MM.1S (cell line): ENCODE results near the gene COQ7.
A peak's percentile ranks its signal among the peaks of the same experiment; 100 is the strongest.

ENCODE experiments used
- DNase-seq: peaks from one replicate; pipeline ENCODE4 v3.0.0-alpha.2; 2015
- H2AFZ ChIP-seq: fragments of 300-600 bp; sonication (generic); 2 replicates; pipeline ENCODE4 v1.6.0; 2016; ENCODE audit warnings: antibody characterized with exemption, low read length
- H3F3A ChIP-seq: fragments of 300-600 bp; sonication (generic); 2 replicates; pipeline ENCODE4 v1.6.1; 2016; ENCODE audit warnings: mild to moderate bottlenecking, antibody characterized with exemption, low read length, moderate library complexity, mixed read lengths; ENCODE audit not compliant: insufficient read depth
- H3K27ac ChIP-seq: fragments of 300-600 bp; sonication (generic); 2 replicates; pipeline ENCODE4 v1.5.1; 2016; ENCODE audit warnings: mild to moderate bottlenecking, low read length
- H3K27me3 ChIP-seq: fragments of 300-600 bp; sonication (generic); replicated peaks from 2 replicates; pipeline ENCODE4 v1.6.0; 2016; ENCODE audit warnings: low read length; ENCODE audit not compliant: insufficient read depth
- H3K36me3 ChIP-seq: fragments of 300-600 bp; sonication (generic); replicated peaks from 2 replicates; pipeline ENCODE4 v1.6.1; 2016; ENCODE audit warnings: mild to moderate bottlenecking, low read length, mixed read lengths; ENCODE audit not compliant: insufficient read depth
- H3K4me1 ChIP-seq: fragments of 300-600 bp; sonication (generic); 2 replicates; pipeline ENCODE4 v1.6.1; 2016; ENCODE audit warnings: low read length, mixed read lengths
- H3K4me2 ChIP-seq: fragments of 300-600 bp; sonication (generic); 2 replicates; pipeline ENCODE4 v1.6.0; 2016; ENCODE audit warnings: low read depth, low read length
- H3K4me3 ChIP-seq: fragments of 300-600 bp; sonication (generic); 2 replicates; pipeline ENCODE4 v1.5.1; 2016; ENCODE audit warnings: low read length, mixed read lengths
- H3K79me2 ChIP-seq: fragments of 300-600 bp; sonication (generic); 2 replicates; pipeline ENCODE4 v1.6.1; 2016; ENCODE audit warnings: mixed run types, low read length, mixed read lengths
- H3K9ac ChIP-seq: fragments of 300-600 bp; sonication (generic); 2 replicates; pipeline ENCODE4 v1.6.1; 2016; ENCODE audit warnings: low read length, mixed read lengths
- H3K9me2 ChIP-seq: fragments of 300-600 bp; sonication (generic); replicated peaks from 2 replicates; pipeline ENCODE4 v1.6.1; 2016; ENCODE audit warnings: mild to moderate bottlenecking, low read length, mixed read lengths; ENCODE audit not compliant: insufficient read depth
- H3K9me3 ChIP-seq: fragments of 300-600 bp; sonication (generic); replicated peaks from 2 replicates; pipeline ENCODE4 v1.6.1; 2016; ENCODE audit warnings: mild to moderate bottlenecking, low read length, mixed read lengths; ENCODE audit not compliant: insufficient read depth
- H4K20me1 ChIP-seq: fragments of 300-600 bp; sonication (generic); 2 replicates; pipeline ENCODE4 v1.6.1; 2016; ENCODE audit warnings: mild to moderate bottlenecking, low read length, moderate library complexity, mixed read lengths; ENCODE audit not compliant: insufficient read depth
- EZH2 ChIP-seq: fragments of 300-600 bp; sonication (generic); optimal IDR thresholded peaks from 2 replicates; pipeline ENCODE3; 2017; ENCODE audit warnings: low read depth, mild to moderate bottlenecking, antibody characterized with exemption, low read length, mixed read lengths
- EZH2phosphoT487 ChIP-seq: fragments of 300-600 bp; sonication (generic); IDR thresholded peaks from 2 replicates; pipeline ENCODE4 v1.6.1; 2018; ENCODE audit warnings: antibody characterized with exemption, low read length
- TF ChIP-seq, protein P1 (sequence below): fragments of 300-600 bp; sonication (generic); IDR thresholded peaks from 2 replicates; pipeline ENCODE4 v1.5.1; 2016; ENCODE audit warnings: antibody characterized with exemption, low read length, mixed read lengths

Gene COQ7

DNA sequence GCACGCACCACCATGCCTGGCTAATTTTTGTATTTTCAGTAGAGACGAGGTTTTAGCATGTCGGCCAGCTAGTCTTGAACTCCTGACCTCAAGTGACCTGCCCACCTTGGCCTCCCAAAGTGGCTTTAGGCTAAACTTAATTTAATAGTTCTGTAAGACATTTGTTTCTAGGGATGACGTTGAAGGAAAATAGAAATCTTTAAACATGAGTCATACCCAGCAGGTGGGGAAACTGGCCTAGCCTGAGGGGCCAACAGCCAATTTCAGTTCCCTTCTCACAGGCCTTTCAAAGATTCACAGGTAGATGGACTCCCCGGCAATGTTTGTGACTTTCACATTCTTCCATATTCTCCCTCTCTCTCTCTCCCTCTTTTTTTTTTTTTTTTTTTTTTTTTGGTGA, 28.2 kb downstream of the COQ7 start:
- no peak overlapping the region for H3K4me3 ChIP-seq
- no peaks in the 10 kb centered on the region for H3K36me3 ChIP-seq
- no peaks in the 10 kb centered on the region for H3K4me1 ChIP-seq

DNA sequence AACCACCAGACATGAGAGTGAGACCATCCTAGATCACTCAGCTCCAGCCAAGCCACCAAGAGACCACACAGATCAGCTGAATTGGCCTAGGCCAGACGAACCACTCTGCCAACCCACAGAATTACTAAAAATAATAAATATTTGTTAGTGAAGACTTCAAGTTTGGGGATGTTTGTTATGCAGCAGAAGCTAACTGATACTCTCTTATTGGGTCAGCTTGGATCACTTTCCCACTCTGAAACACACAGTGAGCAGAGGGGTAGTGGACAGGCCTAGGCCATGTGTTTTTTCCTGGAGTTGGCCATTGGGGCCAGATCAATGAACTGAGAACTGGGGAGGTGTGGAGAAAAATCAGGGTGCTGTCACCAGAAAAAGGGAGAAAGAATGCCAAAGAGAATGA, 30.8 kb downstream of the COQ7 start:
- Histone ChIP-seq H3K27me3 (no peaks in the 10 kb centered on the region), H3K79me2 (no peaks in the 10 kb centered on the region), H4K20me1 (no peaks in the 10 kb centered on the region), H3K4me3 (no peak overlapping the region), H3F3A (no peaks in the 10 kb centered on the region), H3K9me2 (no peaks in the 10 kb centered on the region), H2AFZ (no peak overlapping the region), H3K9ac (no peak overlapping the region), H3K4me2 (no peak overlapping the region), H3K4me1 (no peaks in the 10 kb centered on the region), H3K27ac (no peak overlapping the region), H3K36me3 (no peaks in the 10 kb centered on the region), H3K9me3 (no peaks in the 10 kb centered on the region)
- no peak for DNase-seq
- TF ChIP-seq, protein P1, sequence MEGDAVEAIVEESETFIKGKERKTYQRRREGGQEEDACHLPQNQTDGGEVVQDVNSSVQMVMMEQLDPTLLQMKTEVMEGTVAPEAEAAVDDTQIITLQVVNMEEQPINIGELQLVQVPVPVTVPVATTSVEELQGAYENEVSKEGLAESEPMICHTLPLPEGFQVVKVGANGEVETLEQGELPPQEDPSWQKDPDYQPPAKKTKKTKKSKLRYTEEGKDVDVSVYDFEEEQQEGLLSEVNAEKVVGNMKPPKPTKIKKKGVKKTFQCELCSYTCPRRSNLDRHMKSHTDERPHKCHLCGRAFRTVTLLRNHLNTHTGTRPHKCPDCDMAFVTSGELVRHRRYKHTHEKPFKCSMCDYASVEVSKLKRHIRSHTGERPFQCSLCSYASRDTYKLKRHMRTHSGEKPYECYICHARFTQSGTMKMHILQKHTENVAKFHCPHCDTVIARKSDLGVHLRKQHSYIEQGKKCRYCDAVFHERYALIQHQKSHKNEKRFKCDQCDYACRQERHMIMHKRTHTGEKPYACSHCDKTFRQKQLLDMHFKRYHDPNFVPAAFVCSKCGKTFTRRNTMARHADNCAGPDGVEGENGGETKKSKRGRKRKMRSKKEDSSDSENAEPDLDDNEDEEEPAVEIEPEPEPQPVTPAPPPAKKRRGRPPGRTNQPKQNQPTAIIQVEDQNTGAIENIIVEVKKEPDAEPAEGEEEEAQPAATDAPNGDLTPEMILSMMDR, result no peak
- TF ChIP-seq EZH2phosphoT487 (no peak), EZH2 (no peak)

More for the DNA sequence above, 28.2 kb downstream of the COQ7 start:
- Histone ChIP-seq H2AFZ (0 out of 2 replicates have a peak overlapping the region, but pooled peaks have one; percentile 27), H3K27me3 (no peaks in the 10 kb centered on the region), H3K4me2 (no peak overlapping the region), H3K9ac (no peak overlapping the region), H3K27ac (no peak overlapping the region), H3K9me2 (no peaks in the 10 kb centered on the region), H3F3A (no peaks in the 10 kb centered on the region), H3K9me3 (no peaks in the 10 kb centered on the region), H3K79me2 (no peaks in the 10 kb centered on the region), H4K20me1 (no peaks in the 10 kb centered on the region)
- DNase-seq, result no peak
- TF ChIP-seq EZH2 (no peak), EZH2phosphoT487 (no peak)
- TF ChIP-seq, protein P1, result no peak

DNA sequence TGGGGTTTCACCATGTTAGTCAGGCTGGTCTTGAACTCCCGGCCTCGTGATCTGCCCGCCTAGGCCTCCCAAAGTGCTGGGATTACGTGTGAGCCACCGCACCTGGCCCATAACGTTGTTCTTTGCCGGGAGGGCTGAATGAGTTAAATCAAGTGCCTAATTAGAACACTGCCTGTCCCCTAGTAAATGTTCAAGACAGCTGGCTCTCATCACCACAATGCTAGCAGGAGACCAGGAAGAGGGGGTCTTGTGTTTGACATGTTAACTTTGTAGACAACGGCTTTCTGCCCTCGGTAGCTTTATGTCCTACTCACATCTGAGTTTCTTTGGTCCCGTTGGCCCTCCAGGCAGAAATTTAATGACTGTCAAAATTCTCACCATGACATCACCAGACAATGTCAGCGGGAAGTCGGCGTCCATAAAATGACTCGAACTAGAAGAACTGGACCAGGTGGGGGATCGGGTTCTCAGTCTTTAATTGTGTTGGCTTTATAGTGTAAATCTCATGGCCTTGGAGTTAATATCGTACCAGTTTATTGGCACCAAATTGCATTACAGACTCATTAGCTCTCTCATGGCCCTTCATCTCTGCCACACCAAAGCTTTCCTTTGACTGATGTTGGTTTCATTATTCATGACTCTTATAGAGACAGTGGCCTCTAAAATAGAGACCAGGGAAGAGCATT, 34.9 kb downstream of the COQ7 start:
- Histone ChIP-seq H3K79me2 (no peaks in the 10 kb centered on the region), H3K36me3 (no peaks in the 10 kb centered on the region), H3K4me2 (no peak overlapping the region), H3K4me1 (no peaks in the 10 kb centered on the region), H4K20me1 (no peaks in the 10 kb centered on the region), H3K27me3 (no peaks in the 10 kb centered on the region), H3K27ac (no peak overlapping the region), H3K9me3 (no peaks in the 10 kb centered on the region), H2AFZ (no peak overlapping the region), H3K9ac (no peak overlapping the region), H3K9me2 (no peaks in the 10 kb centered on the region), H3K4me3 (no peak overlapping the region), H3F3A (no peaks in the 10 kb centered on the region)
- DNase-seq, result no peak
- TF ChIP-seq, protein P1, result no peak
- TF ChIP-seq EZH2, result no peak
- TF ChIP-seq EZH2phosphoT487, result no peak
